Testis (tissue), 2 donors: ENCODE data around the gene ABCB9.

ENCODE experiments used
- POLR2A ChIP-seq: fragments of 450-650 bp; IDR thresholded peaks from one replicate; pipeline ENCODE4 v1.6.1; 2017; ENCODE audit warnings: antibody characterized with exemption, mild to moderate bottlenecking, moderate library complexity
- TF ChIP-seq, protein P1 (sequence below), 3 experiments: fragments of 450-650 bp in 2 of 3; fragments of 200-600 bp in 1 of 3; sonication (generic) in 1 of 3; IDR thresholded peaks; one replicate each; pipeline ENCODE4 v1.5.1; 2016 to 2019; ENCODE audit warnings: antibody characterized with exemption in 3 of 3, mild to moderate bottlenecking in 2 of 3, moderate library complexity in 1 of 3

GRCh38 chr12:122949816-122950675 lies 16.2 kb downstream of the ABCB9 start:
- TF ChIP-seq, protein P1, sequence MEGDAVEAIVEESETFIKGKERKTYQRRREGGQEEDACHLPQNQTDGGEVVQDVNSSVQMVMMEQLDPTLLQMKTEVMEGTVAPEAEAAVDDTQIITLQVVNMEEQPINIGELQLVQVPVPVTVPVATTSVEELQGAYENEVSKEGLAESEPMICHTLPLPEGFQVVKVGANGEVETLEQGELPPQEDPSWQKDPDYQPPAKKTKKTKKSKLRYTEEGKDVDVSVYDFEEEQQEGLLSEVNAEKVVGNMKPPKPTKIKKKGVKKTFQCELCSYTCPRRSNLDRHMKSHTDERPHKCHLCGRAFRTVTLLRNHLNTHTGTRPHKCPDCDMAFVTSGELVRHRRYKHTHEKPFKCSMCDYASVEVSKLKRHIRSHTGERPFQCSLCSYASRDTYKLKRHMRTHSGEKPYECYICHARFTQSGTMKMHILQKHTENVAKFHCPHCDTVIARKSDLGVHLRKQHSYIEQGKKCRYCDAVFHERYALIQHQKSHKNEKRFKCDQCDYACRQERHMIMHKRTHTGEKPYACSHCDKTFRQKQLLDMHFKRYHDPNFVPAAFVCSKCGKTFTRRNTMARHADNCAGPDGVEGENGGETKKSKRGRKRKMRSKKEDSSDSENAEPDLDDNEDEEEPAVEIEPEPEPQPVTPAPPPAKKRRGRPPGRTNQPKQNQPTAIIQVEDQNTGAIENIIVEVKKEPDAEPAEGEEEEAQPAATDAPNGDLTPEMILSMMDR (IDR thresholded peaks at IDR 0.05), result no peak
- no peak for TF ChIP-seq POLR2A
